Measurements from ENCODE around the gene WDR17.

Gene WDR17

DNA sequence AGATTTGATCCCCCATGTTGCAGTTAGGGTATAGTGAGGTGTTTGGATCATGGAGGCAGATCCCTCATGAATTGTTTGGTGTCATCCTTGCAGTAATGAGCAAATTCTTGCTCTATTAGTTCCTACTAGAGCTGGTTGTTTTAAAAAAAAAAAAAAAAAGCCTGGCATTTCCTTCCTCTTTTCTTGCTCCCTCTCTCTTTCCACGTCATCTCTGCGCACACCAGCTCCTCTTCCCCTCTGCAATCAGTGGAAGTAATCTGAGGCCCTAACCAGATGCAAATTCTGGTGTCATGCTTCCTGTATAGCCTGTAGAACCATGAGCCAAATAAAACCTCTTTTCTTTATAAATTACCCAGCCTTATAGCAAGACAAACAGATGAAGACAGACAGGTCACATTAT, 24.5 kb downstream of the WDR17 start:
- DNase-seq (ENCODE audit: low spot score), result no peak

GRCh38 chr4:176099314-176099713, 33.7 kb downstream of the WDR17 start:
- DNase-seq (ENCODE audit: low spot score), result no peak

DNA sequence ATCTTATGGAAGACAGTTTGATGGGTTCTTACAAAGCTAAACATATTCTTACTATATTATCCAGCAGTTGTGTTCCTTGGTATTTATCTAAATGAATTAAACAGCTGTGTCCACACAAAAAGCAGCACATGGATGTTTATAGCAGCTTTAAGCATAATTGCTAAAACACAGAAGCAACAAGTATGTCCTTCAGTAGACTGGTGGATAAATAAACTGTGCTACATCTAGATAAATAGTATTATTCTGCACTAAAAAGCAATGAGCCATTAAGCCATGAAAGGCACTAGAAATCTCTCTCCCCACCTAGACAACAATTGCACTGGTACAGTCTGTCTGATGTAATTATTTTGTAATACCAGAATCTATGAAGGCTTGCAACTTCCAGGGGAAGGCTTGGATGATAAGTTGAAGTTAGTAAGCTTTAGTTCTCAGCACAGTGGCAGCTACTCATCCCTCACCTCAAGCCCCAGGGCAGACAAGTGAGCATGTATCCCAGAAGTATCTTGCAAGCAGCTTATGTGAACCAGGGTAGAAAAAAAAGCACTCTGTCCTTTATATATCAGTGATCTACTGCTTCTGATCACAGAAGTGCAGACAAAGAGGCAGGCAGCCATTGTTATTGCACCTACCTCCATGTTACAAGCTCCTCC, 36.9 kb downstream of the WDR17 start:
- DNase-seq (ENCODE audit: low spot score), result no peak

GRCh38 chr4:176107695-176108094, 42.1 kb downstream of the WDR17 start:
- no peak for DNase-seq (ENCODE audit: low spot score)

- DNase-seq (ENCODE audit: low spot score), result peak; percentile 12
Observed at GRCh38 chr4:176123710-176124407, 58.2 kb downstream of the WDR17 start.

- no peak for DNase-seq (ENCODE audit: low spot score)
Observed at GRCh38 chr4:176125063-176125462, 59.4 kb downstream of the WDR17 start.

GRCh38 chr4:176134670-176135069, 69.0 kb downstream of the WDR17 start:
- no peak for DNase-seq (ENCODE audit: low spot score)

- DNase-seq (ENCODE audit: low spot score), result no peak
Observed at GRCh38 chr4:176137631-176138030, 72.0 kb downstream of the WDR17 start.

DNA sequence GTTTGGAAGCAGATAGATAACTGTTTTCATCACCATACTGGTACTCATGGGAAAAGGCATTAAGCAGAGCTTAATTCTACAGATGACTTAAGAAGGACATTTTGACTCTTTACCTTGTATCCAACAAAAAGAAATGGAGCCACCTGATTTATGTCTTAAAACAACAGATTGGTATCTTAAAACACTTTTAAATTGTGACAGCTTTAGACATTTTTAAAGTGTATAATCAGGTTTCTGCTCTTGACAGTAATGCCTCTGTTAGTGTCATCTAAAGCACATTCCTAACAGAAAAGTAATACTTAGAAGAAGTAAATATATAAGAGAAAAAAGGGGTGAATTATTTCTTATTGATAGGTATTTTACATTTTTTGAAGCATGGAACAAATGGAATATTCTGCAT, 73.9 kb downstream of the WDR17 start:
- DNase-seq (ENCODE audit: low spot score), result peak; percentile 2

GRCh38 chr4:176142253-176142652, 76.6 kb downstream of the WDR17 start:
- DNase-seq (ENCODE audit: low spot score), result peak; percentile 2

DNA sequence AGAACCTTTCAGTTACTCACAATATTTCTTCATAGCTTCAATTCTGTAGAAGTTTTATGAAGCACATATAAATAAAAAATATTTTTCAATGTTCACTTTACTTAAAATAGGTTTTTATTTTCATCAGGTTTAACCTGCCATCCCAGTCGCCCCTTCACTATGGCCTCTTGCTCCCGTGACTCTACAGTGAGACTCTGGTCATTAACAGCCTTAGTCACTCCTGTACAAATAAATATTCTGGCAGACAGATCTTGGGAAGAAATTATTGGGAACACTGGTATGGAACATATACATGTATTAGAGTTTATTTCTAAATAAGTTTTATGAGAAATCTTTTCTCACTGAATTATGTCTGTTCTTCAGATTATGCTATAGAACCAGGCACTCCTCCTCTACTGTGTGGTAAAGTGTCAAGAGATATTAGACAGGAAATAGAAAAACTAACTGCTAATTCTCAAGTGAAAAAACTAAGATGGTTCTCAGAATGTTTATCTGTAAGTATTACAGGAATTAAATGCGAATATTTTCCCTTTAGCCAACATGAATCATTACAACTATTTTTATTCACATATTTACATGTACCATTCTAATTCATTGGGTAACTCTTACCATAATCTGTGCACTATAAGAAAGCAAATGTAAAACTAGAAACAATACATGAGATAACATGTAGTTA, 84.2 kb downstream of the WDR17 start:
- DNase-seq (ENCODE audit: low spot score), result no peak

GRCh38 chr4:176150356-176150682, 84.7 kb downstream of the WDR17 start:
- DNase-seq (ENCODE audit: low spot score), result peak; percentile 23

DNA sequence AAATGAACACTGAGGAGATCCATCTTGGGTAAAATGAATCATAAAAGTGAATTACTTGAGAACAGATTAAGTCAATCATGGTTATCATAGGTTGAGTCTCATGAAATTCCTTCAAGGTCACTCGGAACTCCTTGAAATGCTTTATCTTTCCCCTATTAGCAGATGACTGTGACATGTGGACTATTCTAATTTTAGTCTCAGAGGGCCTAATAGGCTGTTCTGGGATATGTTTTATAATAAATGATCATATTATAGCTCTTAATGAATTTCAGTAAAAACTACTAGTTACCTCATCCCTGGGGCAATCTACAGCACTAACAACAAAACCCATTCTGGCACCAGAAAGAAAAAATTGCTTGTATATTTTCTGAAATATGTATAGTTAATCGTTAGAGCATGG, 85.1 kb downstream of the WDR17 start:
- DNase-seq (ENCODE audit: low spot score), result no peak

DNA sequence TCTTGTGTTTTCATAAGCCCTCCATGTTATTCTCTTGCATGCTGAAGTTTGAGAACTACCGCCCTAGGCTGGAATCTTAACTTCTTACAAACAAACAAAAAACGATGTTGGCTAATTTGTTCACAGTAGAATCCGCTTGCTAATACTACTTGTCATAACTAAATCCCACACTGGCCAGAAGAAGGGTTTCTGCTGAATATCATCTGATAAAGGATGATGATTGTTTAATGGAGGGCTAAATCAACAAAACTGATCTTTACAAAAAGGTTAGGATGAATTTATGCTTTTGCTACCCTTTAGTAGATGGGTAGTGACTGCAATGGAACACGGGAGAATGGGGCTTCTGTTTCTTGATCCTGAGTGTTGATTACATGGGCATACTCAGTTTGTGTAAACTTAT, 87.5 kb downstream of the WDR17 start:
- DNase-seq (ENCODE audit: low spot score), result peak; percentile 68

- no peak for DNase-seq (ENCODE audit: low spot score)
Observed at GRCh38 chr4:176156656-176157055, 91.0 kb downstream of the WDR17 start.

- DNase-seq (ENCODE audit: low spot score), result no peak
Observed at GRCh38 chr4:176163041-176163440, 97.4 kb downstream of the WDR17 start.

DNA sequence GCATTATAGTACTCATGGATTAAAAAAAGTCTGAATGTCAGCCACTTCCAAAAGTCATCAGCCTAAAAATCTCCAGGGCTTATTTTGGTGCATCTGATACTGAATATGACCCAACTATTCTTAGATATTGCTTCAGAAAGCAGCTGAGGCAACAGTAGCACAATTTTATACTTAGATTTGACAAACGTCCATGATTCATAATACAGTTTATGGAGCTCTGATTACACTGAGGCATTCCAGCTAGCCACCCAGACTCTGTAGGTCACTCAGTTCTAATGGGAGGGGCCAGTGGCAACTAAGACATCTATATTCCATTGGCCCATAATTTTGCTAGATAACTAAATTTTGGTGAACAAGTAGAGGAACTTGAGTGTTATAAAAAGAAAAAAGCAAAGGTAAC, 119.4 kb downstream of the WDR17 start:
- DNase-seq (ENCODE audit: low spot score), result no peak

GRCh38 chr4:176186067-176186466, 120.4 kb downstream of the WDR17 start:
- no peak for DNase-seq (ENCODE audit: low spot score)

GRCh38 chr4:176186671-176187395, 121.2 kb downstream of the WDR17 start:
- DNase-seq (ENCODE audit: low spot score), result no peak

GRCh38 chr4:176187624-176188023, 122.0 kb downstream of the WDR17 start:
- no peak for DNase-seq (ENCODE audit: low spot score)

GRCh38 chr4:176188654-176189053, 123.0 kb downstream of the WDR17 start:
- no peak for DNase-seq (ENCODE audit: low spot score)

All from SK-N-DZ (cell line).